Spleen (tissue), 11 donors: Measurements from ENCODE around the gene TTLL5. TPM values are rescaled to one million over a fixed set of nuclear protein-coding genes. Genes with fewer than 3 reads are reported as not detected.

Experiments used
- DNase-seq: peaks from one replicate; pipeline ENCODE4 v3.0.0-alpha.2; 2020
- H3K27ac ChIP-seq, 8 donors: fragments of 200-600 bp; sonication (generic) in 7 of 8; 1 replicate in 4 of 8; 2 replicates in 4 of 8; pipeline versions ENCODE4 v1.5.0 to v1.8.0; 2016 to 2021; ENCODE audit warnings: inconsistent platforms in 4 of 8, mild to moderate bottlenecking in 4 of 8, moderate library complexity in 1 of 8
- H3K27me3 ChIP-seq, 7 donors: fragments of 200-600 bp; sonication (generic) in 6 of 7; replicated peaks in 1 of 7; 1 replicate in 4 of 7; 2 replicates in 3 of 7; pipeline versions ENCODE4 v1.5.0 to v1.8.0; 2016 to 2021; ENCODE audit warnings: inconsistent platforms in 3 of 7, mild to moderate bottlenecking in 1 of 7
- H3K36me3 ChIP-seq, 6 donors: fragments of 200-600 bp; sonication (generic) in 5 of 6; 1 replicate in 4 of 6; 2 replicates in 2 of 6; pipeline versions ENCODE4 v1.5.0 to v1.8.0; 2016 to 2021; ENCODE audit warnings: inconsistent platforms in 2 of 6
- H3K4me1 ChIP-seq, 6 donors: fragments of 200-600 bp; sonication (generic) in 5 of 6; 1 replicate in 3 of 6; 2 replicates in 3 of 6; pipeline versions ENCODE4 v1.5.0 to v1.8.0; 2016 to 2021; ENCODE audit warnings: inconsistent platforms in 3 of 6
- H3K4me3 ChIP-seq, 8 donors: fragments of 200-600 bp; sonication (generic) in 7 of 8; 1 replicate in 4 of 8; 2 replicates in 4 of 8; pipeline versions ENCODE4 v1.5.0 to v1.8.0; 2016 to 2021; ENCODE audit warnings: inconsistent platforms in 4 of 8, mild to moderate bottlenecking in 4 of 8, moderate library complexity in 2 of 8
- H3K9me3 ChIP-seq, 8 donors: fragments of 200-600 bp; sonication (generic) in 7 of 8; 1 replicate in 4 of 8; 2 replicates in 4 of 8; pipeline versions ENCODE4 v1.5.0 to v1.8.0; 2016 to 2021; ENCODE audit warnings: inconsistent platforms in 4 of 8
- CTCF ChIP-seq, 11 experiments: fragments of 200-600 bp in 7 of 11; fragments of 450-650 bp in 4 of 11; sonication (generic) in 4 of 11; IDR thresholded peaks in 8 of 11; conservative IDR thresholded peaks in 3 of 11; 1 replicate in 7 of 11; 2 replicates in 4 of 11; pipeline versions ENCODE4 v1.4.0 to v1.8.0; 2016 to 2021; ENCODE audit warnings: antibody characterized with exemption in 11 of 11, inconsistent platforms in 4 of 11, mild to moderate bottlenecking in 1 of 11
- POLR2A ChIP-seq, 3 donors: fragments of 450-650 bp; IDR thresholded peaks; one replicate each; pipeline ENCODE4 v1.5.1; 2017; ENCODE audit warnings: antibody characterized with exemption in 3 of 3, mild to moderate bottlenecking in 1 of 3
- POLR2AphosphoS5 ChIP-seq, 3 donors: sonication (generic); formaldehyde crosslinking; IDR thresholded peaks; one replicate each; pipeline ENCODE4 v1.5.1; 2017; ENCODE audit warnings: antibody characterized with exemption in 3 of 3
- WGBS, 5 donors: extraction: QIAGEN DNeasy Blood & Tissue Kit in 3 of 5; methylation state at CpG; one replicate each; pipeline versions ENCODE4 v1.1.5 to v1.1.7; 2013 to 2018; 5-methylcytosine and 5-hydroxymethylcytosine counted together
- intact Hi-C: fragments of 100-400 bp; cut with DNase I; formaldehyde crosslinking; loops from one replicate; pipeline ENCODE4 v1.15.0; 2023; ENCODE audit warnings: low total_unique reads
- polyA plus RNA-seq, 3 donors: library from polyadenylated mRNA; stranded (reverse); fragments of 200-250 nt; gene quantifications; one replicate each; pipeline ENCODE4 v1.2.1, GENCODE V29; 2013
- total RNA-seq, 7 donors: library from RNA; depleted of rRNA in 3 of 7; stranded (reverse); fragments of >200 nt in 3 of 7; fragmentation: NEBNext Ultra II Directional in 4 of 7; extraction: Animal tissue kit (Norgen Biotek cat#: 25700) in 4 of 7; gene quantifications; one replicate each; pipeline versions ENCODE4 v1.1.0 to v1.2.1, GENCODE V29; 2016 to 2021
- donor health status: healthy with polysubstance abuse.
- donor health status: DM: no; HTN: no; CAD: no; lungs with moderate emphysema.
- donor health status: DM: no; HTN: no; CAD: no.
- donor health status: Bipolar disorder and iron deficiency.
- donor health status: healthy.
- donor health status: DM: no; HTN: no; CAD: no.
- donor health status: DM: yes; HTN: yes; CAD: no.

Gene TTLL5
- total and polyA plus RNA-seq, 10 donors, result 4.5 to 44.1 (median 31.6) TPM

GRCh38 chr14:75660238-75660629 lies 812 bp upstream of the TTLL5 start:
- Histone ChIP-seq H3K4me1 (peaks cover 10 to 54% (median 23%) of the 10 kb centered on the region in 6 donors), H3K9me3 (no peaks in the 10 kb centered on the region), H3K27me3 (no peaks in the 10 kb centered on the region), H3K27ac (peak overlapping the region; percentile 74 to 90 (median 87)), H3K4me3 (peak overlapping the region; percentile 73 to 100 (median 94)), H3K36me3 (peaks cover 0 to 43% (median 17%) of the 10 kb centered on the region in 6 donors)
- TF ChIP-seq POLR2AphosphoS5 (IDR thresholded peaks at IDR 0.05) (no peak), CTCF (IDR thresholded peaks at IDR 0.05 in 8 of 11, conservative IDR thresholded peaks at IDR 0.05 in 3 of 11) (no peak), POLR2A (IDR thresholded peaks at IDR 0.05) (no peak)
- intact Hi-C loops, result no loop called here
- WGBS, 5 donors, result 17 to 28% (median 20%) methylated on average over 4 of the region's 4 CpGs
- no peak for DNase-seq

GRCh38 chr14:75661499-75661814 lies 411 bp downstream of the TTLL5 start:
- H3K4me1 ChIP-seq, result peaks cover 10 to 54% (median 23%) of the 10 kb centered on the region in 6 donors
- no peak for TF ChIP-seq POLR2A (IDR thresholded peaks at IDR 0.05)
- no peak for TF ChIP-seq CTCF (IDR thresholded peaks at IDR 0.05 in 8 of 11, conservative IDR thresholded peaks at IDR 0.05 in 3 of 11)
- TF ChIP-seq POLR2AphosphoS5 (IDR thresholded peaks at IDR 0.05), result no peak
- 0 to 1% (median 0%) methylated on average over 5 to 18 of the region's 18 CpGs for WGBS, 5 donors
- peaks cover 0 to 41% (median 11%) of the 10 kb centered on the region in 6 donors for H3K36me3 ChIP-seq
- H3K9me3 ChIP-seq, result no peaks in the 10 kb centered on the region
- peak overlapping the region; percentile 74 to 90 (median 87) for H3K27ac ChIP-seq
- intact Hi-C loops, result no loop called here
- no peak for DNase-seq
- H3K27me3 ChIP-seq, result no peaks in the 10 kb centered on the region
- peak overlapping the region; percentile 73 to 100 (median 94) for H3K4me3 ChIP-seq

GRCh38 chr14:75662966-75663365 lies 1.9 kb downstream of the TTLL5 start:
- Histone ChIP-seq H3K9me3 (no peaks in the 10 kb centered on the region), H3K4me1 (peaks cover 10 to 54% (median 23%) of the 10 kb centered on the region in 6 donors), H3K27me3 (no peaks in the 10 kb centered on the region), H3K27ac (no peak overlapping the region), H3K36me3 (peaks cover 0 to 27% (median 0%) of the 10 kb centered on the region in 6 donors), H3K4me3 (no peak overlapping the region)
- DNase-seq, result no peak
- TF ChIP-seq POLR2AphosphoS5 (IDR thresholded peaks at IDR 0.05), result no peak
- 56 to 81% (median 69%) methylated on average over 3 of the region's 3 CpGs for WGBS, 5 donors
- intact Hi-C loops, result no loop called here

DNA sequence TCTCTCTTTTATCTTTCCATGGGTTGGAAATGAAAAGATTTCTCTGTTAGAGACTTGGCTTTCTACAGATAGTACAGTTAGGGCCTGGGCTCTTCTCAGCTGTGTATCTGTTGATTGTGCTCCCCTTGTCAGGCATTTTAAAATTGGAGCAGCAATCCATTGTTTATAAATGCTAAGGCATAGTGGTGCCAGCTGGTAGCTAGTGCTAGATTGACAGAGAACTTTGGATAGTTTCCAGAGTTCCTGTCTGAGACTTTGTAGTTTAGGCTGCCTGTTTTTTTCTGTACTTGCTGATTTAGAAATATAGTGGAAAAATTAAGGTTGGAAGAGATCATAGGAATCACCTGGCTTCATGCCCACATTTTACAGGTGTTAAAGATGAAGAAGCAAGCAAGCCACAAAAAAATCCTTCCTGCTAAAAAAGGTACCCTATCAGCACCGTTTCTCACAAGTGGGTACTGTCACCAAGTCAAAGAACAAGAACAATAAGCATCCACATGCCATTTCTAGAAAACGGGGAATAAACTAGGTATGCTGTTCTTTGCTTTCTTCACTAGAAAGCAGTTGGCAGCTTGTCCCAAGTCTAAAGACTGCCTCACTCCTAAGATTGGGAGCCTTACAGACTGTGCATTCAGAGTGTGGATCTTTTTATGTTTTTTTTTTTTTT lies 6.2 kb downstream of the TTLL5 start:
- H3K4me3 ChIP-seq, result no peak overlapping the region
- no peak for DNase-seq
- H3K4me1 ChIP-seq, result peaks cover under 1 to 18% (median 2%) of the 10 kb centered on the region in 6 donors
- intact Hi-C loops, result no loop called here
- H3K27ac ChIP-seq, result no peak overlapping the region
- WGBS, 5 donors, result 87 to 95% (median 89%) methylated on average over 2 of the region's 2 CpGs
- H3K9me3 ChIP-seq, result peaks cover 0 to 4% (median 1%) of the 10 kb centered on the region in 8 donors
- peaks cover 0 to 64% (median 18%) of the 10 kb centered on the region in 6 donors for H3K36me3 ChIP-seq
- no peak for TF ChIP-seq CTCF (IDR thresholded peaks at IDR 0.05 in 8 of 11, conservative IDR thresholded peaks at IDR 0.05 in 3 of 11)
- no peak for TF ChIP-seq POLR2A (IDR thresholded peaks at IDR 0.05)
- TF ChIP-seq POLR2AphosphoS5 (IDR thresholded peaks at IDR 0.05), result no peak
- H3K27me3 ChIP-seq, result no peaks in the 10 kb centered on the region
